OCI-LY7 (cell line): ENCODE results near the gene ABCD3.

ENCODE experiments used
- CTCF ChIP-seq: fragments of 200-600 bp; sonication (generic); conservative IDR thresholded peaks from 2 replicates; pipeline ENCODE4 v1.5.1; 2014; ENCODE audit warnings: mild to moderate bottlenecking, antibody characterized with exemption, low read length, moderate library complexity, mixed read lengths
- EZH2phosphoT487 ChIP-seq: fragments of 200-600 bp; sonication (generic); IDR thresholded peaks from 2 replicates; pipeline ENCODE4 v1.6.1; 2018; ENCODE audit warnings: low read depth, borderline replicate concordance, mild to moderate bottlenecking, mixed run types, antibody characterized with exemption, low read length, moderate library complexity, mixed read lengths

- TF ChIP-seq CTCF (no peak), EZH2phosphoT487 (no peak)
Measured at GRCh38 chr1:94504601-94505000, 86.4 kb downstream of the ABCD3 start.
